Liver (tissue), 3 donors: ENCODE data around the gene CSF1.

Experiments
- CTCF ChIP-seq: fragments of 150-350 bp; IDR thresholded peaks from 2 replicates; pipeline ENCODE4 v1.5.1; 2017; ENCODE audit warnings: improper control_type of control experiment, low read depth, low read length; ENCODE audit not compliant: missing input control
- GABPA ChIP-seq, 2 donors: IDR thresholded peaks in 1 of 2; conservative IDR thresholded peaks in 1 of 2; 2 replicates each; pipeline ENCODE4 v1.6.1; 2016; ENCODE audit warnings: antibody characterized with exemption in 2 of 2, mild to moderate bottlenecking in 1 of 2, moderate library complexity in 1 of 2
- donor health status: healthy.
- donor health status: healthy.

DNA sequence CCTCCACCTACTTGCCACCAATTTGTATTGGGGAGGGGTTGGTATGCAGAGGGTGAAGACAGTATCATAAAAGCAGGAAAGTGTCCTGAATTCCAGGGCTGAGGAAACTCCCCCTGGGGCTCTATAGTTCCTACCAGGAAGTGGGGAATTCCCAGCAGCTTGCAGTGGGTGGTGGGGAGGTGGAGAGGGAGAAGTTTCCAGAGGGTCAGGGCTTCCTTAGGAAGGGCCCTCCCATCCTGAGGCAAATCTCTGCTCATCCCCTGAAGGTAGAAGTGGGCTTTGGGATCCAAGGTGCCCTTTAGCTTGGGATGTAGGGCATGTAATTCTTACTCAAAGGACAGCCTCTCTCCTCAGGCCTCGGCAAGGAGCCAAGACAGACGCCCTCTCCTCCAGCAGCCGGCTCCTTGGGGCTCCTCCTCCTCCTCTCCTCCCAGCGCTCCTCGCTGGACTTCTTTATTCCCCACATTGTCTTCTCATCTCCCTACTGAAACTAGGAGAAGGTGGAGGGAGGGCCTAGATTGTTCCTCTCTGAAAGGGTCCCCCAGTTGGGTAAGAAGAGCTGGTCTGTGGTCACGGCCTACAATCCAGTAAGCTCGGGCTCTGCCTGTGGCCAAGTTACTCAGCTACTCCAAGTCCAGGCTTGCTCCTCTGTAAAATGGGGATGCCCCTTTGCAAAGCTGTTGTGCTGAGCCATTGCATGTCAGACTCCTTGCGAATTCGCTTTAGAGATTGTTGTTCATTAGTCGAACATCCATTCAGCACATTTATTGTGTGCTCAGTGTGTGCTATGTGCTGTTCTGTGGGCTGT, 17.9 kb upstream of the CSF1 start:
- no peak for TF ChIP-seq CTCF
- no peak for TF ChIP-seq GABPA (IDR thresholded peaks at IDR 0.05 in 1 of 2, conservative IDR thresholded peaks at IDR 0.05 in 1 of 2)
